GM12891 (cell line): ENCODE data around the gene ACTR6.

Source experiments
- POLR2A ChIP-seq: IDR thresholded peaks from 2 replicates; pipeline ENCODE4 v1.6.1; 2011; ENCODE audit warnings: low read depth, low read length, control low read depth
- TAF1 ChIP-seq: IDR thresholded peaks from 2 replicates; pipeline ENCODE4 v1.6.1; 2011; ENCODE audit warnings: low read depth, low read length, control low read depth

DNA sequence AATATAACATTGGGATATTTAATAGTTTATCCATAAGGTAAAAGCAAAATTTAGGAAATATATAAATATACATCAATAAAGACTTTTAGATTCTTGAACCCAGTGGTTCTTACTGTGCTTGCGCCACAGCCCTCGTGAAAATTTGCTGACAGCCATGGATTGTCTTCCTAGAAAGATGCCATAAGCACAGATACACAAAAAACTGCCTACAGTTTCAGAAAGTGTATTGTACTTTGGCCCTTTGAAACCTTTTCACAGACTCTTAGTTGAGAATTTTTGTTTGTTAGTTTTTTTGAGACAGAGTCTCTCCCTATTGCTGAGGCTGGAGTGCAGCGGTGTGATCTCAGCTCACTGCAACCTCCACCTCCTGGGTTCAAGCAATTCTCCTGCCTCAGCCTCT, 38.2 kb downstream of the ACTR6 start:
- TF ChIP-seq POLR2A (no peak), TAF1 (no peak)
